Epithelial cell of proximal tubule (primary cell): ENCODE data around the gene TMPRSS13. TPM values are rescaled to one million over a fixed set of nuclear protein-coding genes. Genes with fewer than 3 reads are reported as not detected.

Experiments
- DNase-seq: peaks from one replicate; pipeline ENCODE4 v3.0.0-alpha.2; 2011; ENCODE audit warnings: low read depth
- H3K4me3 ChIP-seq: 2 replicates; pipeline ENCODE4 v1.5.1; 2011; ENCODE audit warnings: low read depth, mild to moderate bottlenecking, low read length
- CTCF ChIP-seq: conservative IDR thresholded peaks from 2 replicates; pipeline ENCODE4 v1.5.1; 2012; ENCODE audit warnings: low read depth, mild to moderate bottlenecking, low read length
- total RNA-seq: library from RNA; depleted of rRNA; stranded (reverse); fragments of >200 nt; gene quantifications from 2 replicates; pipeline ENCODE4 v1.2.3, GENCODE V29; 2015

TMPRSS13 gene
- total RNA-seq, 1 donor from 2014 or later = 0.63 TPM

- no peak for TF ChIP-seq CTCF
- no peak overlapping the region for H3K4me3 ChIP-seq
- DNase-seq = no peak
Observed at GRCh38 chr11:117887431-117888138, 41.6 kb downstream of the TMPRSS13 start.

GRCh38 chr11:117885777-117886176 is 43.4 kb downstream of the TMPRSS13 start:
- H3K4me3 ChIP-seq = no peak overlapping the region
- no peak for TF ChIP-seq CTCF
- no peak for DNase-seq

GRCh38 chr11:117884994-117885393 is 44.2 kb downstream of the TMPRSS13 start:
- H3K4me3 ChIP-seq = no peak overlapping the region
- no peak for DNase-seq
- TF ChIP-seq CTCF = no peak

GRCh38 chr11:117883063-117883462 is 46.1 kb downstream of the TMPRSS13 start:
- no peak for DNase-seq
- no peak for TF ChIP-seq CTCF
- H3K4me3 ChIP-seq = no peak overlapping the region

GRCh38 chr11:117882311-117882905 is 46.8 kb downstream of the TMPRSS13 start:
- no peak overlapping the region for H3K4me3 ChIP-seq
- TF ChIP-seq CTCF = no peak
- no peak for DNase-seq

GRCh38 chr11:117881217-117881616 is 48.0 kb downstream of the TMPRSS13 start:
- no peak for TF ChIP-seq CTCF
- DNase-seq = no peak
- no peak overlapping the region for H3K4me3 ChIP-seq
